Stimulated activated CD4-positive, alpha-beta T cell treated with anti-CD3 and anti-CD28 coated beads, Interleukin-12 subunit alpha, Interleukin-12 subunit beta, amount 100 ng/mL, for 48 hours (primary cell): ENCODE results near the gene SPRY2.

Source experiments
- DNase-seq, 3 donors: peaks; one replicate each; pipeline ENCODE4 v3.0.0-alpha.2; 2020; ENCODE audit warnings: low read depth in 2 of 3, low spot score in 1 of 3

SPRY2 gene

GRCh38 chr13:80314711-80315653 is 25.9 kb downstream of the SPRY2 start:
- DNase-seq: no peak

GRCh38 chr13:80313668-80314256 is 27.2 kb downstream of the SPRY2 start:
- DNase-seq: no peak

- no peak for DNase-seq
Measured at GRCh38 chr13:80312967-80313366, 28.0 kb downstream of the SPRY2 start.

- no peak for DNase-seq
Measured at GRCh38 chr13:80312012-80312704, 28.8 kb downstream of the SPRY2 start.

- no peak for DNase-seq
Measured at GRCh38 chr13:80309926-80310325, 31.0 kb downstream of the SPRY2 start.

- DNase-seq: no peak
Measured at GRCh38 chr13:80307401-80307987, 33.4 kb downstream of the SPRY2 start.

GRCh38 chr13:80306337-80306972 is 34.5 kb downstream of the SPRY2 start:
- no peak for DNase-seq

GRCh38 chr13:80305737-80306136 is 35.2 kb downstream of the SPRY2 start:
- no peak for DNase-seq

GRCh38 chr13:80303225-80303811 is 37.6 kb downstream of the SPRY2 start:
- no peak for DNase-seq

- DNase-seq: no peak
Measured at GRCh38 chr13:80299046-80299445, 41.9 kb downstream of the SPRY2 start.

GRCh38 chr13:80297503-80297902 is 43.4 kb downstream of the SPRY2 start:
- DNase-seq: no peak

GRCh38 chr13:80297094-80297493 is 43.8 kb downstream of the SPRY2 start:
- no peak for DNase-seq

- no peak for DNase-seq
Measured at GRCh38 chr13:80296638-80297037, 44.3 kb downstream of the SPRY2 start.

GRCh38 chr13:80290591-80290990 is 50.3 kb downstream of the SPRY2 start:
- DNase-seq: no peak
